ENCODE data around the gene CDKL5.

- TF ChIP-seq POLR2A (IDR thresholded peaks at IDR 0.05; ENCODE audit: low read length) (no peak), GATA1 (IDR thresholded peaks at IDR 0.05; ENCODE audit: low read depth, low read length) (no peak)
These were observed 149.2 kb downstream of the CDKL5 start for GRCh38 chrX:18574591-18574990.
